Glutamatergic neuron (in vitro differentiated cells): ENCODE results near the gene ACE. TPM values are rescaled to one million over a fixed set of nuclear protein-coding genes. Genes with fewer than 3 reads are reported as not detected.

Experiments
- DNase-seq: peaks from one replicate; pipeline ENCODE4 v3.0.0; 2022
- H3K27ac Mint-ChIP-seq: one replicate; pipeline ENCODE4 v1.8.0; 2020; ENCODE audit warnings: mild to moderate bottlenecking, mixed read lengths, inconsistent platforms; ENCODE audit not compliant: unreplicated experiment
- H3K27me3 Mint-ChIP-seq: one replicate; pipeline ENCODE4 v1.8.0; 2020; ENCODE audit warnings: mild to moderate bottlenecking, moderate library complexity, mixed read lengths, inconsistent platforms; ENCODE audit not compliant: unreplicated experiment
- H3K36me3 Mint-ChIP-seq: one replicate; pipeline ENCODE4 v1.8.0; 2020; ENCODE audit warnings: mild to moderate bottlenecking, mixed read lengths, inconsistent platforms; ENCODE audit not compliant: unreplicated experiment
- H3K4me1 Mint-ChIP-seq: one replicate; pipeline ENCODE4 v1.8.0; 2020; ENCODE audit warnings: mild to moderate bottlenecking, low read depth, mixed read lengths, inconsistent platforms; ENCODE audit not compliant: unreplicated experiment
- H3K4me3 Mint-ChIP-seq: one replicate; pipeline ENCODE4 v1.8.0; 2020; ENCODE audit warnings: mild to moderate bottlenecking, mixed read lengths, inconsistent platforms; ENCODE audit not compliant: unreplicated experiment
- H3K9me3 Mint-ChIP-seq: one replicate; pipeline ENCODE4 v1.8.0; 2020; ENCODE audit warnings: mild to moderate bottlenecking, moderate library complexity, mixed read lengths, inconsistent platforms; ENCODE audit not compliant: unreplicated experiment
- CTCF ChIP-seq: fragments of 200-600 bp; sonication (generic); IDR thresholded peaks from one replicate; pipeline ENCODE4 v1.5.0; 2021; ENCODE audit not compliant: partially characterized antibody, unreplicated experiment
- total RNA-seq: library from RNA; stranded (reverse); fragmentation: NEBNext Ultra II Directional; extraction: Animal tissue kit (Norgen Biotek cat#: 25700); gene quantifications from one replicate; pipeline ENCODE4 v1.2.1, GENCODE V29; 2021; ENCODE audit not compliant: unreplicated experiment

The ACE gene
- total RNA-seq, 1 donor from 2014 or later: 3.7 TPM

- TF ChIP-seq CTCF: no peak
- Mint-ChIP-seq H3K4me1 (peaks cover 40% of the 10 kb centered on the region), H3K36me3 (no peaks in the 10 kb centered on the region), H3K9me3 (peaks cover 20% of the 10 kb centered on the region), H3K4me3 (peak overlapping the region; percentile 67), H3K27me3 (peaks cover 12% of the 10 kb centered on the region), H3K27ac (peak overlapping the region; percentile 90)
- no peak for DNase-seq
Observed at GRCh38 chr17:63433746-63434591, 42.9 kb upstream of the ACE start.

GRCh38 chr17:63434951-63435571 is 41.8 kb upstream of the ACE start:
- Mint-ChIP-seq H3K4me1 (peaks cover 45% of the 10 kb centered on the region), H3K36me3 (no peaks in the 10 kb centered on the region), H3K9me3 (peaks cover 26% of the 10 kb centered on the region), H3K27ac (peak overlapping the region; percentile 78), H3K4me3 (no peak overlapping the region), H3K27me3 (peaks cover 18% of the 10 kb centered on the region)
- peak; percentile 35 for TF ChIP-seq CTCF
- DNase-seq: no peak

GRCh38 chr17:63435681-63436522 is 41.0 kb upstream of the ACE start:
- peaks cover 45% of the 10 kb centered on the region for H3K4me1 Mint-ChIP-seq
- no peak for DNase-seq
- peak overlapping the region; percentile 33 for H3K27ac Mint-ChIP-seq
- peaks cover 23% of the 10 kb centered on the region for H3K9me3 Mint-ChIP-seq
- peaks cover 14% of the 10 kb centered on the region for H3K27me3 Mint-ChIP-seq
- TF ChIP-seq CTCF: no peak
- H3K4me3 Mint-ChIP-seq: no peak overlapping the region
- H3K36me3 Mint-ChIP-seq: no peaks in the 10 kb centered on the region

GRCh38 chr17:63436523-63437110 is 40.2 kb upstream of the ACE start:
- Mint-ChIP-seq H3K27ac (peak overlapping the region; percentile 38), H3K4me1 (peaks cover 40% of the 10 kb centered on the region), H3K4me3 (no peak overlapping the region), H3K36me3 (no peaks in the 10 kb centered on the region), H3K9me3 (peaks cover 22% of the 10 kb centered on the region), H3K27me3 (peaks cover 14% of the 10 kb centered on the region)
- DNase-seq: no peak
- no peak for TF ChIP-seq CTCF
